ENCODE data around the gene CCDC171.

GRCh38 chr9:15743512-15743911 lies 190.7 kb downstream of the CCDC171 start:
- TF ChIP-seq CTCF (conservative IDR thresholded peaks at IDR 0.05; ENCODE audit: low read length) (no peak), EZH2phosphoT487 (IDR thresholded peaks at IDR 0.05; ENCODE audit: borderline replicate concordance, low read depth, low read length) (no peak)
